SK-N-SH (cell line): ENCODE results near the gene PDE8A. TPM values are rescaled to one million over a fixed set of nuclear protein-coding genes. Genes with fewer than 3 reads are reported as not detected.

ENCODE experiments used
- CTCF ChIA-PET: fragments of 300-600, 350-600 bp; formaldehyde crosslinking; extraction: SDS; loops from one replicate; lab custom pipeline; 2021; lab: Yijun Ruan, JAX
- POLR2A ChIA-PET: fragments of 350-600 bp; sonication (Branson Sonifier 250); formaldehyde crosslinking; extraction: SDS; loops from one replicate; lab custom pipeline; 2020; ENCODE audit warnings: antibody characterized with exemption, inconsistent platforms; lab: Yijun Ruan, JAX
- DNase-seq: peaks from one replicate; pipeline ENCODE4 v3.0.0; 2012
- H2AFZ ChIP-seq: fragments of 200-600 bp; sonication (generic); 2 replicates; pipeline ENCODE4 v1.8.1; 2016; ENCODE audit warnings: antibody characterized with exemption, mild to moderate bottlenecking, low read depth
- H3F3A ChIP-seq: fragments of 200-600 bp; sonication (generic); replicated peaks from 2 replicates; pipeline ENCODE3; 2016; ENCODE audit warnings: antibody characterized with exemption, mild to moderate bottlenecking; ENCODE audit not compliant: insufficient read depth
- H3K27ac ChIP-seq, 2 experiments: fragments of 200-500 bp in 1 of 2; fragments of 200-600 bp in 1 of 2; sonication (Bioruptor generic) in 1 of 2; sonication (generic), shearing (Covaris generic) in 1 of 2; 2 replicates each; pipeline versions ENCODE4 v1.5.1 to v1.6.1; 2014 to 2016; ENCODE audit warnings: low read depth in 2 of 2, inconsistent platforms in 1 of 2, low read length in 1 of 2, mild to moderate bottlenecking in 1 of 2, mixed read lengths in 1 of 2
- H3K27me3 ChIP-seq: fragments of 200-600 bp; sonication (generic), shearing (Covaris generic); 2 replicates; pipeline ENCODE4 v1.6.1; 2016; ENCODE audit warnings: mixed run types; ENCODE audit not compliant: insufficient read depth
- H3K36me3 ChIP-seq, 2 experiments: fragments of 200-500 bp in 1 of 2; fragments of 200-600 bp in 1 of 2; sonication (Bioruptor generic) in 1 of 2; sonication (generic) in 1 of 2; replicated peaks in 1 of 2; 2 replicates each; pipeline versions ENCODE3 to v1.5.1; 2014 to 2016; ENCODE audit warnings: low read length in 1 of 2, mild to moderate bottlenecking in 1 of 2; ENCODE audit not compliant: insufficient read depth in 2 of 2, control insufficient read depth in 1 of 2
- H3K4me1 ChIP-seq, 2 experiments: fragments of 200-500 bp in 1 of 2; fragments of 200-600 bp in 1 of 2; sonication (Bioruptor generic) in 1 of 2; sonication (generic), shearing (Covaris generic) in 1 of 2; 2 replicates each; pipeline versions ENCODE4 v1.5.1 to v1.6.1; 2014 to 2016; ENCODE audit warnings: low read depth in 1 of 2, low read length in 1 of 2, mixed run types in 1 of 2; ENCODE audit not compliant: insufficient read depth in 2 of 2, control insufficient read depth in 1 of 2
- H3K4me2 ChIP-seq: fragments of 200-600 bp; sonication (generic), shearing (Covaris generic); 2 replicates; pipeline ENCODE4 v1.6.1; 2017; ENCODE audit warnings: mixed run types
- H3K4me3 ChIP-seq, 2 experiments: fragments of 200-500 bp in 1 of 2; fragments of 200-600 bp in 1 of 2; sonication (Bioruptor generic) in 1 of 2; sonication (generic), shearing (Covaris generic) in 1 of 2; 2 replicates each; pipeline versions ENCODE4 v1.5.1 to v1.8.1; 2014 to 2016; ENCODE audit warnings: low read depth in 2 of 2, inconsistent platforms in 1 of 2, low read length in 1 of 2, mild to moderate bottlenecking in 1 of 2, mixed read lengths in 1 of 2, moderate library complexity in 1 of 2
- H3K79me2 ChIP-seq: fragments of 200-600 bp; sonication (generic); 2 replicates; pipeline ENCODE4 v1.8.1; 2017; ENCODE audit warnings: mild to moderate bottlenecking; ENCODE audit not compliant: insufficient read depth
- H3K9ac ChIP-seq: fragments of 200-600 bp; sonication (generic); 2 replicates; pipeline ENCODE4 v1.6.1; 2017; ENCODE audit warnings: mixed run types
- H3K9me2 ChIP-seq: fragments of 200-600 bp; sonication (generic); 2 replicates; pipeline ENCODE4 v1.6.1; 2017; ENCODE audit warnings: mixed run types
- H3K9me3 ChIP-seq: fragments of 200-600 bp; sonication (generic); 2 replicates; pipeline ENCODE4 v1.6.1; 2017; ENCODE audit warnings: mixed run types, mild to moderate bottlenecking, moderate library complexity
- H4K20me1 ChIP-seq: fragments of 200-600 bp; sonication (generic); 2 replicates; pipeline ENCODE4 v1.6.1; 2017; ENCODE audit warnings: mild to moderate bottlenecking, mixed run types; ENCODE audit not compliant: insufficient read depth
- CHD2 ChIP-seq: fragments of 150-350 bp; IDR thresholded peaks from 2 replicates; pipeline ENCODE4 v1.6.1; 2018; ENCODE audit warnings: low read length; ENCODE audit not compliant: partially characterized antibody
- CTCF ChIP-seq: fragments of 200-600 bp; sonication (generic); IDR thresholded peaks from 2 replicates; pipeline ENCODE4 v1.6.1; 2017; ENCODE audit warnings: antibody characterized with exemption, mild to moderate bottlenecking, moderate library complexity
- ELF1 ChIP-seq: IDR thresholded peaks from 2 replicates; pipeline ENCODE4 v1.4.0; 2012
- FOSL2 ChIP-seq: IDR thresholded peaks from 2 replicates; pipeline ENCODE4 v1.4.0; 2012; ENCODE audit warnings: low read depth, mild to moderate bottlenecking, moderate library complexity, borderline replicate concordance
- MEF2A ChIP-seq: IDR thresholded peaks from 2 replicates; pipeline ENCODE4 v1.4.0; 2012; ENCODE audit warnings: low read depth, borderline replicate concordance
- MXI1 ChIP-seq: IDR thresholded peaks from 2 replicates; pipeline ENCODE4 v1.6.1; 2012; ENCODE audit warnings: mild to moderate bottlenecking, low read depth, low read length, improper control_type of control experiment
- NFIC ChIP-seq: IDR thresholded peaks from 2 replicates; pipeline ENCODE4 v1.4.0; 2012; ENCODE audit warnings: borderline replicate concordance
- NRF1 ChIP-seq: IDR thresholded peaks from 2 replicates; pipeline ENCODE4 v1.6.1; 2012; ENCODE audit warnings: low read depth, mild to moderate bottlenecking, low read length
- POLR2AphosphoS5 ChIP-seq: IDR thresholded peaks from 2 replicates; pipeline ENCODE4 v1.6.1; 2012; ENCODE audit warnings: low read depth, low read length
- polyA plus RNA-seq, 3 experiments: library from polyadenylated mRNA; depleted of rRNA; stranded (reverse); fragments of >200 nt; gene quantifications; 2 replicates each; pipeline ENCODE4 v1.2.3, GENCODE V29; 2012
- TF ChIP-seq, protein P1 (sequence below): IDR thresholded peaks from 2 replicates; pipeline ENCODE4 v1.4.0; 2012; ENCODE audit warnings: low read depth, borderline replicate concordance
- TF ChIP-seq, protein P2 (sequence below): IDR thresholded peaks from 2 replicates; pipeline ENCODE4 v1.6.1; 2012; ENCODE audit warnings: mild to moderate bottlenecking, low read depth, low read length, moderate library complexity
- TF ChIP-seq, protein P3 (sequence below): fragments of 150-350 bp; IDR thresholded peaks from 2 replicates; pipeline ENCODE4 v1.6.1; 2016; ENCODE audit warnings: mild to moderate bottlenecking, low read depth, low read length
- TF ChIP-seq, protein P4 (sequence below): IDR thresholded peaks from 2 replicates; pipeline ENCODE4; 2012

Gene PDE8A
- polyA plus RNA-seq, 1 of the 3 experiments (the other 2 are of a cell fraction): 13.4 TPM

DNA sequence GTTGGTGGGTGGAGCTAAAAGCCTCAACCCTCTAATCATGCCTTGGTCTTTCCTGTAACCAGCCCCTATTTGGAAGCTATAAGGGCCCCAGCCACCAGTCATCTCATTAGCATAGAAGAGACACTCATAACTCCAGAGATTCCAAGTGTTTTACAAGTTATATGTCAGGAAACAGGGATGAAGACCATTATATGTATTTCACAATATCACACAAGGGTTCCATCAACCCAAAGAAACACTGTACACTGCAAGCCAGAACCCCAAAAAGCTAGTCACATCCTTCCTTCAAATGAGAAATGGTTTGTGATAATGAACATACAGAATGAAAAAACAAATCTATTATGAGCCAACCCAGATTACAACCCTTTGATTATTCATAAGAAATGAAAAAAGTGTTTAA lies 175.7 kb downstream of the PDE8A start:
- ChIA-PET POLR2A (no interaction called here), CTCF (interaction anchor here (0.8 kb wide), 1 partner anchor 11 kb away, joined by 3 read pairs; no protein-coding TSS in a partner anchor)
- Histone ChIP-seq H3K9me3 (0 out of 2 replicates have a peak, but pooled peaks cover 8% of the 10 kb centered on the region), H3K9ac (no peak overlapping the region), H3K4me3 (no peak overlapping the region), H3K27me3 (no peaks in the 10 kb centered on the region), H3K79me2 (no peaks in the 10 kb centered on the region), H3K4me2 (no peak overlapping the region), H3K36me3 (no peaks in the 10 kb centered on the region), H3K4me1 (no peaks in the 10 kb centered on the region; a peak in 1 of 4 replicates), H2AFZ (no peak overlapping the region), H3F3A (no peaks in the 10 kb centered on the region), H3K27ac (no peak overlapping the region), H3K9me2 (no peaks in the 10 kb centered on the region), H4K20me1 (no peaks in the 10 kb centered on the region)
- no peak for DNase-seq
- TF ChIP-seq POLR2AphosphoS5: no peak
- TF ChIP-seq, protein P1, sequence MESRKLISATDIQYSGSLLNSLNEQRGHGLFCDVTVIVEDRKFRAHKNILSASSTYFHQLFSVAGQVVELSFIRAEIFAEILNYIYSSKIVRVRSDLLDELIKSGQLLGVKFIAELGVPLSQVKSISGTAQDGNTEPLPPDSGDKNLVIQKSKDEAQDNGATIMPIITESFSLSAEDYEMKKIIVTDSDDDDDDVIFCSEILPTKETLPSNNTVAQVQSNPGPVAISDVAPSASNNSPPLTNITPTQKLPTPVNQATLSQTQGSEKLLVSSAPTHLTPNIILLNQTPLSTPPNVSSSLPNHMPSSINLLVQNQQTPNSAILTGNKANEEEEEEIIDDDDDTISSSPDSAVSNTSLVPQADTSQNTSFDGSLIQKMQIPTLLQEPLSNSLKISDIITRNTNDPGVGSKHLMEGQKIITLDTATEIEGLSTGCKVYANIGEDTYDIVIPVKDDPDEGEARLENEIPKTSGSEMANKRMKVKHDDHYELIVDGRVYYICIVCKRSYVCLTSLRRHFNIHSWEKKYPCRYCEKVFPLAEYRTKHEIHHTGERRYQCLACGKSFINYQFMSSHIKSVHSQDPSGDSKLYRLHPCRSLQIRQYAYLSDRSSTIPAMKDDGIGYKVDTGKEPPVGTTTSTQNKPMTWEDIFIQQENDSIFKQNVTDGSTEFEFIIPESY: no peak
- no peak for TF ChIP-seq CHD2
- TF ChIP-seq, protein P2, sequence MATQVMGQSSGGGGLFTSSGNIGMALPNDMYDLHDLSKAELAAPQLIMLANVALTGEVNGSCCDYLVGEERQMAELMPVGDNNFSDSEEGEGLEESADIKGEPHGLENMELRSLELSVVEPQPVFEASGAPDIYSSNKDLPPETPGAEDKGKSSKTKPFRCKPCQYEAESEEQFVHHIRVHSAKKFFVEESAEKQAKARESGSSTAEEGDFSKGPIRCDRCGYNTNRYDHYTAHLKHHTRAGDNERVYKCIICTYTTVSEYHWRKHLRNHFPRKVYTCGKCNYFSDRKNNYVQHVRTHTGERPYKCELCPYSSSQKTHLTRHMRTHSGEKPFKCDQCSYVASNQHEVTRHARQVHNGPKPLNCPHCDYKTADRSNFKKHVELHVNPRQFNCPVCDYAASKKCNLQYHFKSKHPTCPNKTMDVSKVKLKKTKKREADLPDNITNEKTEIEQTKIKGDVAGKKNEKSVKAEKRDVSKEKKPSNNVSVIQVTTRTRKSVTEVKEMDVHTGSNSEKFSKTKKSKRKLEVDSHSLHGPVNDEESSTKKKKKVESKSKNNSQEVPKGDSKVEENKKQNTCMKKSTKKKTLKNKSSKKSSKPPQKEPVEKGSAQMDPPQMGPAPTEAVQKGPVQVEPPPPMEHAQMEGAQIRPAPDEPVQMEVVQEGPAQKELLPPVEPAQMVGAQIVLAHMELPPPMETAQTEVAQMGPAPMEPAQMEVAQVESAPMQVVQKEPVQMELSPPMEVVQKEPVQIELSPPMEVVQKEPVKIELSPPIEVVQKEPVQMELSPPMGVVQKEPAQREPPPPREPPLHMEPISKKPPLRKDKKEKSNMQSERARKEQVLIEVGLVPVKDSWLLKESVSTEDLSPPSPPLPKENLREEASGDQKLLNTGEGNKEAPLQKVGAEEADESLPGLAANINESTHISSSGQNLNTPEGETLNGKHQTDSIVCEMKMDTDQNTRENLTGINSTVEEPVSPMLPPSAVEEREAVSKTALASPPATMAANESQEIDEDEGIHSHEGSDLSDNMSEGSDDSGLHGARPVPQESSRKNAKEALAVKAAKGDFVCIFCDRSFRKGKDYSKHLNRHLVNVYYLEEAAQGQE: no peak
- TF ChIP-seq CTCF: no peak
- TF ChIP-seq NRF1: no peak
- TF ChIP-seq, protein P3, sequence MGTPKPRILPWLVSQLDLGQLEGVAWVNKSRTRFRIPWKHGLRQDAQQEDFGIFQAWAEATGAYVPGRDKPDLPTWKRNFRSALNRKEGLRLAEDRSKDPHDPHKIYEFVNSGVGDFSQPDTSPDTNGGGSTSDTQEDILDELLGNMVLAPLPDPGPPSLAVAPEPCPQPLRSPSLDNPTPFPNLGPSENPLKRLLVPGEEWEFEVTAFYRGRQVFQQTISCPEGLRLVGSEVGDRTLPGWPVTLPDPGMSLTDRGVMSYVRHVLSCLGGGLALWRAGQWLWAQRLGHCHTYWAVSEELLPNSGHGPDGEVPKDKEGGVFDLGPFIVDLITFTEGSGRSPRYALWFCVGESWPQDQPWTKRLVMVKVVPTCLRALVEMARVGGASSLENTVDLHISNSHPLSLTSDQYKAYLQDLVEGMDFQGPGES: no peak
- no peak for TF ChIP-seq NFIC
- no peak for TF ChIP-seq ELF1
- TF ChIP-seq, protein P4, sequence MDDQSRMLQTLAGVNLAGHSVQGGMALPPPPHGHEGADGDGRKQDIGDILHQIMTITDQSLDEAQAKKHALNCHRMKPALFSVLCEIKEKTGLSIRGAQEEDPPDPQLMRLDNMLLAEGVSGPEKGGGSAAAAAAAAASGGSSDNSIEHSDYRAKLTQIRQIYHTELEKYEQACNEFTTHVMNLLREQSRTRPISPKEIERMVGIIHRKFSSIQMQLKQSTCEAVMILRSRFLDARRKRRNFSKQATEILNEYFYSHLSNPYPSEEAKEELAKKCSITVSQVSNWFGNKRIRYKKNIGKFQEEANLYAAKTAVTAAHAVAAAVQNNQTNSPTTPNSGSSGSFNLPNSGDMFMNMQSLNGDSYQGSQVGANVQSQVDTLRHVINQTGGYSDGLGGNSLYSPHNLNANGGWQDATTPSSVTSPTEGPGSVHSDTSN: no peak
- TF ChIP-seq MEF2A: no peak
- no peak for TF ChIP-seq MXI1
- TF ChIP-seq FOSL2: no peak
